Fibroblast of lung (primary cell): ENCODE measurements around the gene CORO2A. TPM values are rescaled to one million over a fixed set of nuclear protein-coding genes. Genes with fewer than 3 reads are reported as not detected.
"Not testable (repeated sequence)": the region's sequence is repeated elsewhere in the genome, so short reads cannot be mapped to it uniquely, and the experiment has no call there.

Experiments used
- DNase-seq, 2 donors: peaks; one replicate each; pipeline versions ENCODE4 v3.0.0 to v3.0.0-alpha.2; 2010; ENCODE audit warnings: low read depth in 2 of 2
- H2AFZ ChIP-seq: 2 replicates; pipeline ENCODE4 v1.5.1; 2012; ENCODE audit warnings: low read length, control low read depth, inconsistent platforms
- H3K27ac ChIP-seq: 2 replicates; pipeline ENCODE4 v1.5.1; 2011; ENCODE audit warnings: low read length, control low read depth; ENCODE audit not compliant: insufficient read depth
- H3K27me3 ChIP-seq: 2 replicates; pipeline ENCODE4 v1.5.1; 2011; ENCODE audit warnings: mild to moderate bottlenecking, low read length; ENCODE audit not compliant: control insufficient read depth, insufficient read depth
- H3K36me3 ChIP-seq: 2 replicates; pipeline ENCODE4 v1.5.1; 2011; ENCODE audit warnings: low read length; ENCODE audit not compliant: control insufficient read depth, insufficient read depth
- H3K4me1 ChIP-seq: 2 replicates; pipeline ENCODE4 v1.5.1; 2011; ENCODE audit warnings: low read length; ENCODE audit not compliant: control insufficient read depth, insufficient read depth; ENCODE audit errors: extremely low read depth
- H3K4me2 ChIP-seq: 2 replicates; pipeline ENCODE4 v1.5.1; 2011; ENCODE audit warnings: low read length, control low read depth; ENCODE audit not compliant: insufficient read depth; ENCODE audit errors: extremely low read depth
- H3K4me3 ChIP-seq, 4 experiments: fragments of 200-600 bp in 1 of 4; sonication (generic) in 1 of 4; replicated peaks in 1 of 4; 2 replicates each; pipeline ENCODE4 v1.5.1; 2011 to 2016; ENCODE audit warnings: low read length in 4 of 4, low read depth in 3 of 4, mild to moderate bottlenecking in 3 of 4, control low read depth in 2 of 4, inconsistent platforms in 1 of 4, mixed read lengths in 1 of 4; ENCODE audit not compliant: insufficient read depth in 1 of 4; ENCODE audit errors: control extremely low read depth in 1 of 4
- H3K79me2 ChIP-seq: 2 replicates; pipeline ENCODE4 v1.5.1; 2012; ENCODE audit warnings: mild to moderate bottlenecking, low read length, inconsistent platforms; ENCODE audit not compliant: control insufficient read depth, insufficient read depth
- H3K9ac ChIP-seq: 2 replicates; pipeline ENCODE4 v1.5.1; 2011; ENCODE audit warnings: mild to moderate bottlenecking, low read length, control low read depth; ENCODE audit not compliant: insufficient read depth
- H3K9me3 ChIP-seq: 2 replicates; pipeline ENCODE4 v1.5.1; 2012; ENCODE audit warnings: low read depth, low read length; ENCODE audit not compliant: control insufficient read depth, insufficient read depth
- H4K20me1 ChIP-seq: 2 replicates; pipeline ENCODE4 v1.5.1; 2011; ENCODE audit warnings: low read length; ENCODE audit not compliant: control insufficient read depth, insufficient read depth; ENCODE audit errors: extremely low read depth
- EZH2 ChIP-seq: IDR thresholded peaks from 2 replicates; pipeline ENCODE4 v1.5.1; 2012; ENCODE audit warnings: low read length, control low read depth, mild to moderate bottlenecking; ENCODE audit errors: missing control alignments
- polyA plus RNA-seq, 2 donors: library from polyadenylated mRNA; depleted of rRNA in 1 of 2; stranded (reverse) in 1 of 2; unstranded in 1 of 2; fragments of >200 nt; gene quantifications; 2 replicates each; pipeline ENCODE4 v1.2.1, GENCODE V29; 2011 to 2012; ENCODE audit warnings: missing spikeins in 1 of 2
- total RNA-seq: library from RNA; depleted of rRNA; stranded (reverse); fragments of >200 nt; gene quantifications from 2 replicates; pipeline ENCODE4 v1.2.1, GENCODE V29; 2014
- TF ChIP-seq, protein P1 (sequence below), 2 donors: IDR thresholded peaks in 1 of 2; conservative IDR thresholded peaks in 1 of 2; 1 replicate in 1 of 2; 2 replicates in 1 of 2; pipeline ENCODE4 v1.5.1; 2011 to 2012; ENCODE audit warnings: low read length in 2 of 2, control low read depth in 1 of 2, inconsistent platforms in 1 of 2, low read depth in 1 of 2, mild to moderate bottlenecking in 1 of 2

The CORO2A gene
- total and polyA plus RNA-seq, 2 donors (not counting 1 experiment from before 2014, with no cell fraction given) = 0.11 to 0.50 TPM

DNA sequence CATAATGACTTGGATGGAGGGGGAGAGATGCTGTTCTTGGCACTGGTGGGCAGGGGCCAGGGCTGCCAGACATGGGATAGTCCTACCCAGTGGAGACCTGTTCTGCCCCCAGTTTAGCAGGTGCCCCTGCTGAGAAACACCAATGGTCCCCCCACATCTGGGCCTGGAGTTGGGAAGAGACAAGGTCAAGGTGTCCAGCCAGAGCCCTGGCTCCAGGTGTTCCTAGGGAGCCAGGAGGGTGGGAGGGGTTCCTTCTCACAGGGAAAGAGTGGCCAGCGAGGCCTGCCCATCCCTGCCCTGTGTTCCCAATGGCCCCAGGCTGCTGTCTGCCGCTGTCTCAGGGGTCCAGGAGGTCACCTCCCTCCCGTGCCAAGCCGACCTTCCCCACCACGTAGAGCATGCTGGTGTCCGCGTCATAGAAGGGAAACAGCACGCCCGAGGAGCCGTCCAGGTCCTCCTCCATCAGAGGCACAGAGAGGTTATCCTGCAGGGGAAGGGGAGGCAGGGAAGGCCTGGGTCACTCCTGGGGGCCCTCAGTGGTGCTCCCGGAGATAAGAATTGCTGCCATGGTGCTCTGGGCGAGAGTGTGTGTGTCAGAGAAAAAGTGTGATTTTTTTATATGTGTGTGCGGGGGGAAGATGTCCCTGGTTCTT, 61.7 kb downstream of the CORO2A start:
- no peak overlapping the region for H3K4me3 ChIP-seq
- no peak overlapping the region for H3K9ac ChIP-seq
- no peak for DNase-seq
- no peak overlapping the region for H3K27ac ChIP-seq
- H4K20me1 ChIP-seq = no peaks in the 10 kb centered on the region
- H3K36me3 ChIP-seq = no peaks in the 10 kb centered on the region
- peaks cover 15% of the 10 kb centered on the region for H3K27me3 ChIP-seq
- TF ChIP-seq, protein P1, sequence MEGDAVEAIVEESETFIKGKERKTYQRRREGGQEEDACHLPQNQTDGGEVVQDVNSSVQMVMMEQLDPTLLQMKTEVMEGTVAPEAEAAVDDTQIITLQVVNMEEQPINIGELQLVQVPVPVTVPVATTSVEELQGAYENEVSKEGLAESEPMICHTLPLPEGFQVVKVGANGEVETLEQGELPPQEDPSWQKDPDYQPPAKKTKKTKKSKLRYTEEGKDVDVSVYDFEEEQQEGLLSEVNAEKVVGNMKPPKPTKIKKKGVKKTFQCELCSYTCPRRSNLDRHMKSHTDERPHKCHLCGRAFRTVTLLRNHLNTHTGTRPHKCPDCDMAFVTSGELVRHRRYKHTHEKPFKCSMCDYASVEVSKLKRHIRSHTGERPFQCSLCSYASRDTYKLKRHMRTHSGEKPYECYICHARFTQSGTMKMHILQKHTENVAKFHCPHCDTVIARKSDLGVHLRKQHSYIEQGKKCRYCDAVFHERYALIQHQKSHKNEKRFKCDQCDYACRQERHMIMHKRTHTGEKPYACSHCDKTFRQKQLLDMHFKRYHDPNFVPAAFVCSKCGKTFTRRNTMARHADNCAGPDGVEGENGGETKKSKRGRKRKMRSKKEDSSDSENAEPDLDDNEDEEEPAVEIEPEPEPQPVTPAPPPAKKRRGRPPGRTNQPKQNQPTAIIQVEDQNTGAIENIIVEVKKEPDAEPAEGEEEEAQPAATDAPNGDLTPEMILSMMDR (conservative IDR thresholded peaks at IDR 0.05 in 1 of 2, IDR thresholded peaks at IDR 0.05 in 1 of 2; ENCODE audit: low read depth in 1 of 2, low read length in 2 of 2) = no peak
- no peak for TF ChIP-seq EZH2
- H3K4me1 ChIP-seq = no peaks in the 10 kb centered on the region
- no peak overlapping the region for H3K4me2 ChIP-seq
- H3K9me3 ChIP-seq = no peaks in the 10 kb centered on the region
- H3K79me2 ChIP-seq = no peaks in the 10 kb centered on the region
- H2AFZ ChIP-seq = no peak overlapping the region

DNA sequence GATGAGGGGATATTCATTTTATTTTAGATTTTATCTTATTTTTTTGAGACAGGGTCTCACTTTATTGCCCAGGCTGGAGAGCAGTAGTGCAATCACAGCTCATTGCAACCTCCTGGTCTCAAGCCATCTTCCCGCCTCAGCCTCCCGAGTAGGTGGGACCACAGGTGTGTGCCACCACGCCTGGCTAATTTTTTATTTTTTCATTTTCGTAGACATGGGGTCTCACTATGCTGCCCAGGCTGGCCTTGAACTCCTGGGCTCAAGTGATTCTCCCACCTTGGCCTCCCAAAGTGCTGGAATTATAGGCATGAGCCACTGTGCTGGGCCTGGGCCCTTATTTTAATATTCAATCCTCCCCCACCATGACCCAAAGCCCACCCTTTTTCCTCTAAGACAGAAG, 62.4 kb downstream of the CORO2A start:
- peaks cover 15% of the 10 kb centered on the region for H3K27me3 ChIP-seq
- not testable (repeated sequence) for H2AFZ ChIP-seq, H3K9ac ChIP-seq, H3K4me1 ChIP-seq, H3K79me2 ChIP-seq, H3K4me2 ChIP-seq, H3K4me3 ChIP-seq, DNase-seq, H3K36me3 ChIP-seq, H4K20me1 ChIP-seq, H3K27ac ChIP-seq, H3K9me3 ChIP-seq

DNA sequence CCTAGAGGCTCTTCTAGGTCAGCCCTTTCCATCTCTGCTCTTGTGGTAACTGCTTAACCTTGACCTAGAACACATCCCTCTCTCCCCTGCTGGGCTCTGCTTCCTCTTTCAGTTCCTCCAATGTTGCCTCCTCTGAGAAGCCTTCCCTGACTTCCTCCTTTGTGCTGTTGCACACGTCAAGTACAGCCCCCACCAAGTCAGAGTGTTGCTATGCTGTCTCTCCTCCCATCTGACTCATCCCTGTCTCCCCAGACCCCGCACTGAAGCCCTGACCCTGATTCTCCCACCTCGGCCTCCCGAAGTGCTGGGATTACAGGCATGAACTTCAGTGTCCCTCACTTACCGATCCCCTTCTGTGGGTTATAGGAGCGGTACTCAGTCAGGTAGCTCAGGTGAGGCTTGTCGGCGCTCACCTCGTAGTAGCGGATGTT, 63.0 kb downstream of the CORO2A start:
- no peak for TF ChIP-seq EZH2
- TF ChIP-seq, protein P1 (conservative IDR thresholded peaks at IDR 0.05 in 1 of 2, IDR thresholded peaks at IDR 0.05 in 1 of 2; ENCODE audit: low read depth in 1 of 2, low read length in 2 of 2) = no peak
- Histone ChIP-seq H3K9me3 (no peaks in the 10 kb centered on the region), H3K79me2 (no peaks in the 10 kb centered on the region), H3K27me3 (peaks cover 15% of the 10 kb centered on the region), H4K20me1 (no peaks in the 10 kb centered on the region), H3K27ac (no peak overlapping the region), H3K4me2 (no peak overlapping the region), H2AFZ (no peak overlapping the region), H3K4me1 (no peaks in the 10 kb centered on the region), H3K36me3 (no peaks in the 10 kb centered on the region), H3K4me3 (no peak overlapping the region), H3K9ac (no peak overlapping the region)
- no peak for DNase-seq
